NT2/D1 (cell line): ENCODE data around the gene OR2AT4.
A peak's percentile ranks its signal among the peaks of the same experiment; 100 is the strongest.
"Not testable (repeated sequence)": the region's sequence is repeated elsewhere in the genome, so short reads cannot be mapped to it uniquely, and the experiment has no call there.

ENCODE experiments used
- DNase-seq: peaks from one replicate; pipeline ENCODE4 v3.0.0-alpha.2; 2011; ENCODE audit warnings: low read depth, low spot score
- H3K27me3 ChIP-seq: 2 replicates; pipeline ENCODE4 v1.6.0; 2011; ENCODE audit warnings: mild to moderate bottlenecking; ENCODE audit not compliant: insufficient read length, insufficient read depth
- H3K36me3 ChIP-seq: 2 replicates; pipeline ENCODE4 v1.6.1; 2011; ENCODE audit warnings: mild to moderate bottlenecking, low read length, mixed read lengths; ENCODE audit not compliant: insufficient read depth, insufficient read length
- H3K4me1 ChIP-seq: 2 replicates; pipeline ENCODE4 v1.5.1; 2011; ENCODE audit not compliant: insufficient read depth, insufficient read length
- H3K4me3 ChIP-seq: 2 replicates; pipeline ENCODE4 v1.5.1; 2011; ENCODE audit warnings: low read depth; ENCODE audit not compliant: insufficient read length
- H3K9ac ChIP-seq: 2 replicates; pipeline ENCODE4 v1.6.0; 2011; ENCODE audit warnings: low read depth; ENCODE audit not compliant: insufficient read length
- H3K9me3 ChIP-seq: 2 replicates; pipeline ENCODE4 v1.5.1; 2011; ENCODE audit warnings: mild to moderate bottlenecking, low read length; ENCODE audit not compliant: insufficient read depth
- SUZ12 ChIP-seq: IDR thresholded peaks from 2 replicates; pipeline ENCODE4 v1.6.1; 2011; ENCODE audit not compliant: insufficient read length, insufficient read depth; ENCODE audit errors: extremely low read depth
- YY1 ChIP-seq: IDR thresholded peaks from 2 replicates; pipeline ENCODE4 v1.6.1; 2011; ENCODE audit not compliant: insufficient read length, insufficient read depth
- ZNF274 ChIP-seq: IDR thresholded peaks from 2 replicates; pipeline ENCODE4 v1.6.1; 2011; ENCODE audit warnings: mild to moderate bottlenecking, low read depth, low read length

OR2AT4 gene

DNA sequence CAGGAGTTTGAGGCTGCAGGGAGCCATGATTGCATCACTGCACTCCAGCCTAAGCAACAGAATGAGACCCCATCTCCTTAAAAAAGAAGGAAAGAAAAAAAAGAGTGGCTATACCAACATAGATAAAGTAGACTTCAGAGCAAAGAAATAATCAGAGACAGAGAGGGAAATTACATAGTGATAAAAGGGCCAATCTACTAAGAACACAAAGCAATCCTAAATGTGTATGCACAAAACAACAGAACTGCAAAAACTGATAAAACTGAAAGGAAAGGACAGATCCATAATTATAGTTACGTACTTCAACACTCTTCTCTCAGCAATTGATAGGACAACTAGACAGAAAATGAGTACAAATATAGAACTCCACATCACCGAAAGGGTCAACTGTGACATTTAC lies 17.8 kb upstream of the OR2AT4 start:
- H3K36me3 ChIP-seq: no peaks in the 10 kb centered on the region
- no peak for DNase-seq
- TF ChIP-seq SUZ12 (no peak), ZNF274 (no peak), YY1 (no peak)
- no peaks in the 10 kb centered on the region for H3K4me1 ChIP-seq
- no peak overlapping the region for H3K9ac ChIP-seq
- peaks cover 20% of the 10 kb centered on the region for H3K9me3 ChIP-seq
- no peak overlapping the region for H3K4me3 ChIP-seq
- H3K27me3 ChIP-seq: no peaks in the 10 kb centered on the region

DNA sequence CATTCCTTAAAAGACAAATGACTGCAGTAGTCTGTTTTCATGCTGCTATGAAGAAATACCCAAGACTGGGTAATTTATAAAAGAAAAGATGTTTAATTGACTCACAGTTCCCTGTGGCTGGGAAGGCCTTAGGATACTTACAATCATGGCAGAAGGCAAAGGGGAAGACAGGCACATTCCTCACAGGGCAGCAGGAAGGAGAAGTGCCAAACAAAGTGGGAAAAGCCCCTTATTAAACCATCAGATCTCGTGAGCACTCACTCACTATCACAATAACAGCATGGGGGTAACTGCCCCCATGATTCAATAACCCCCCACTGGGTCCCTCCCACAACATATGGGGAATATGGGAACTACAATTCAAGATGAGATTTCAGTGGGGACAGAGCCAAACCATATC lies 16.4 kb upstream of the OR2AT4 start:
- DNase-seq: no peak
- no peak overlapping the region for H3K4me3 ChIP-seq
- H3K4me1 ChIP-seq: no peaks in the 10 kb centered on the region
- no peak overlapping the region for H3K9ac ChIP-seq
- TF ChIP-seq SUZ12 (no peak), YY1 (no peak), ZNF274 (no peak)
- no peaks in the 10 kb centered on the region for H3K36me3 ChIP-seq
- peaks cover 10% of the 10 kb centered on the region; the same call in 1 of the 2 replicates for H3K9me3 ChIP-seq
- no peaks in the 10 kb centered on the region for H3K27me3 ChIP-seq

DNA sequence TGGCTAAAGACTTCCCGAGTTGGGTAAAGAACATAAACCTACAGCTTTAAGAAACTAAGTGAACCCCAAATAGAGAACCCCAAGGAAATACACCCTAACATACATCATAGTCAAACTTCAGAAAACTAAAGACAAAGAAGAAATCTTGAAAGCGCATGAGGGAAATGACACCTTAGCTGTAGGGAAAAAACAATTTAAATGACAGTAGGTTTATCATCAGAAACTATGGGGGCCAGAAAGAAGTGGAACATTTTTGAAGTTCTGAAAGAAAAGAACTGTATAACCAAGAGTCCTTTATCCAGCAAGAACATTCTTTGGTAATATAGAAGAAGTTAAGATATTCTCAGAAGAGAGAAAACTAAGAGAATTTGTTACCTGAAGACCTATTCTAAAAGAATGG lies 15.5 kb upstream of the OR2AT4 start:
- Histone ChIP-seq H3K9ac (no peak overlapping the region), H3K4me3 (no peak overlapping the region), H3K27me3 (no peaks in the 10 kb centered on the region), H3K4me1 (no peaks in the 10 kb centered on the region), H3K9me3 (peaks cover 10% of the 10 kb centered on the region; the same call in 1 of the 2 replicates), H3K36me3 (no peaks in the 10 kb centered on the region)
- no peak for DNase-seq
- no peak for TF ChIP-seq ZNF274
- no peak for TF ChIP-seq SUZ12
- TF ChIP-seq YY1: no peak

DNA sequence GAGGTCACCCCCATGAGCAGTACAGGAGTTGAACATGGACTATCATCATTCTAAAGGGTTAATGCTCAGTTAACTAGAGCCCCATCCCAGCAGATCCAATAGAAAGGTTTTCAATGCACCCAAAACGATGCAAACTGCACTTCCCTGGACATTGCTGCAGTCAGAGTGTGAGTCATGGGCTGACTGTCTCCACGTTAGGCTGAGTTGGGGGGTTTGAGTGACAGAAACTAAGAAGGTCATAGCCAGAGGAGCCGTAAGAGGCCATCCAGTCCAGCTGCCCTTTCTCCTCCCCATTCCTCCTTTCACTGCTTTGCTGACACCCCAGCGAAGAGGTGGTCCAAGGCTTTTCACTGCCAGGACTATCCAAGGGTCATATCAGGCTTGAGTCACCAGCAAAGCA lies 10.5 kb upstream of the OR2AT4 start:
- no peak overlapping the region for H3K9ac ChIP-seq
- no peaks in the 10 kb centered on the region for H3K27me3 ChIP-seq
- H3K4me1 ChIP-seq: no peaks in the 10 kb centered on the region
- 0 out of 2 replicates have a peak, but pooled peaks cover 5% of the 10 kb centered on the region for H3K9me3 ChIP-seq
- no peak for TF ChIP-seq SUZ12
- no peak for TF ChIP-seq YY1
- no peak for TF ChIP-seq ZNF274
- no peak overlapping the region for H3K4me3 ChIP-seq
- DNase-seq: no peak
- H3K36me3 ChIP-seq: no peaks in the 10 kb centered on the region

DNA sequence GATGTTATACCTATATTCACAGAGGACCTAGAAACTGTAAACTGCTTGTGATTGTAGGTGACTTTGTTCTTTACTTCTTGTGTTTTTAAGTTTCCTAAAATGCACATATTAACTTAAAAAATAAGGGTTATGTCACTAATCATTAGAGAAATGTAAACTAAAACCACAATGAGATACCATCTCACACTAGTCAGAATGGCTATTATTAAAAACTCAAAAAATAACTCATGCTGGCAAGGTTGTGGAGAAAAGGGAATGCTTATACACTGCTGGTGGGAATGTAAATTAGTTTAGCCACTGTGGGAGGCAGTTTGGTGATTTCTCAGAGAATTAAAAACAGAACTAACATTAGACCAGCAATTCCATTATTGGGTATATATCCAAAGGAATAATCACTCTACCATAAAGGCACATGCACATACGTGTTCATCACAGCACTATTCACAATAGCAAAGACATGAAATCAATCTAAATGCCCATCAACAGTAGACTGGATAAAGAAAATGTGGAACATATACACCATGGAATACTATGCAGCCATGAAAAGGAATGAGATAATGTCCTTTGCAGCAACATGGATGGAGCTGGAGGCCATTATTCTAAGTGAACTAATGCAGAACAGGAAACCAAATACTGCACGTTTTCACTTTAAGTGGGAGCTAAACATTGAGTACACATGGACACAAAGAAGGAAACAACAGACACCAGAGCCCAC lies 9.4 kb upstream of the OR2AT4 start:
- not testable (repeated sequence) for DNase-seq, H3K36me3 ChIP-seq, H3K4me3 ChIP-seq, H3K9ac ChIP-seq, H3K27me3 ChIP-seq, H3K4me1 ChIP-seq, H3K9me3 ChIP-seq

DNA sequence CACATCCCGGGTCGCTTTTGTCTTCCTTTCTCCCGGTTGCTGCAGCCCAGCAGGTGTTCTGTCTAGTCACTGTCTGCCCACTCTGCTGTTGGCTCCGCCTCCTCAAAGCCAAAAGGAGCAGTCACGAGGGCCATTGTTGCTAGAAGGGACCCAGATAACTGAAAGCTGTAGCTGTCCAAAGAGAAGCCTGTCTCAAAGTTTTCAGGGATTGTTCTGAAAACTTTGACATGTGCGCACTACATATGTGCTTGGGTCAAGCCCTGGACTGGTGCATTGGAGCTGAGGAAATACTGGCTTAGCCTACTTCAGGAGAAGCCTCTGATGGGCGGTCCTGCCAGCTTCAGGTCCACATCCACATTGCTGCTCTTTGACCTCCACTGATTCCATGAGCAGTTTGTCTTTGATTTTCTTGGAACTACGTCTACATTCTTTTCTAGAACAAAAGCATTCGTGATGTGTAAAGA lies 8.8 kb upstream of the OR2AT4 start:
- no peaks in the 10 kb centered on the region for H3K36me3 ChIP-seq
- H3K4me1 ChIP-seq: no peaks in the 10 kb centered on the region
- H3K9me3 ChIP-seq: no peaks in the 10 kb centered on the region
- H3K9ac ChIP-seq: no peak overlapping the region
- TF ChIP-seq ZNF274: no peak
- TF ChIP-seq YY1: no peak
- TF ChIP-seq SUZ12: no peak
- H3K4me3 ChIP-seq: no peak overlapping the region
- peak; percentile 77 for DNase-seq
- no peaks in the 10 kb centered on the region for H3K27me3 ChIP-seq

DNA sequence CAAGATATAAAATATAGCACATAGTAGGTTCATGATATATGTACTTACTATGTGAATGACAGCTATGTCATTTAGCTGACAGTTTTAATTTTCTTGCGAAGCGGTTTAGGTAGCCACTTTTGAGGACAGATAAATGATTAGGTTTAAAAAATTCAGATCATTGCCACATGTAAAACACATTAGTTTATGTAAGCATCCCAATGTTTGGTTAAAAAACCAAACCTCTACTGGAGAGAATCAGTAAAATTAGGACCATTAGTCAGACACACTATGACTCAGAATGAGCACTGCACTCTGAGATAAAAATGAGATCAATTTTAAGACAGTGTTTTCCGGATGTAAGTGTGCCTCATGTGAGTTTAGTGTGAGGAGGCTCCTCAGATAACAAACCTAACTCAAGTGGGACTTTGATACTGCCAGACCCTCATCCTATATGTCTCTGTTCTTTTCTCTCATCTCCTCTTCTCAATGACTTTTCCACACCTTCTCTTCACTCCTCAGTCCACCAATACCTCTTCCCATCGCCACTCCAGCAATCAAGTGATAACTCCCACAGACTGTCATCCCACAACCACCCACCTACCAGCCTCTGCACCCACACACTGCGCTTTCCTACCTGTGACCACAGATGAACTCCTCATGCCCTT lies 6.8 kb upstream of the OR2AT4 start:
- Histone ChIP-seq H3K36me3 (no peaks in the 10 kb centered on the region), H3K9me3 (no peaks in the 10 kb centered on the region), H3K4me3 (no peak overlapping the region), H3K9ac (no peak overlapping the region), H3K4me1 (no peaks in the 10 kb centered on the region), H3K27me3 (no peaks in the 10 kb centered on the region)
- no peak for DNase-seq
- TF ChIP-seq YY1 (no peak), SUZ12 (no peak), ZNF274 (no peak)
